GM18519 (cell line): ENCODE measurements around the gene SLC50A1.

ENCODE experiments used
- ATAC-seq: cut with Tn5 transposase; IDR thresholded peaks from one replicate; pipeline ENCODE4 v1.9.1; 2021; ENCODE audit warnings: mild to moderate bottlenecking, moderate library complexity; ENCODE audit not compliant: unreplicated experiment, low FRiP score

SLC50A1 gene

GRCh38 chr1:155135415-155136028, at the start of gene SLC50A1:
SLC50A1 (plus strand) TSS chr1:155135852; CDS start chr1:155135912, 60 bp downstream.
- peak; percentile 47 for ATAC-seq

GRCh38 chr1:155086128-155086741, 49.4 kb upstream of the SLC50A1 start:
- no peak for ATAC-seq

- no peak for ATAC-seq
Measured at GRCh38 chr1:155086856-155087535, 48.7 kb upstream of the SLC50A1 start.

- no peak for ATAC-seq
Measured at GRCh38 chr1:155091071-155092051, 44.3 kb upstream of the SLC50A1 start.

- no peak for ATAC-seq
Measured at GRCh38 chr1:155092131-155092530, 43.5 kb upstream of the SLC50A1 start.

GRCh38 chr1:155092641-155093040, 43.0 kb upstream of the SLC50A1 start:
- no peak for ATAC-seq

GRCh38 chr1:155093911-155094621, 41.6 kb upstream of the SLC50A1 start:
- no peak for ATAC-seq

- no peak for ATAC-seq
Measured at GRCh38 chr1:155094622-155094948, 41.1 kb upstream of the SLC50A1 start.

GRCh38 chr1:155099331-155099730, 36.3 kb upstream of the SLC50A1 start:
- ATAC-seq, result no peak

- ATAC-seq, result no peak
Measured at GRCh38 chr1:155103325-155103724, 32.3 kb upstream of the SLC50A1 start.

- no peak for ATAC-seq
Measured at GRCh38 chr1:155104605-155105534, 30.8 kb upstream of the SLC50A1 start.

GRCh38 chr1:155105604-155106011, 30.0 kb upstream of the SLC50A1 start:
- ATAC-seq, result no peak

- no peak for ATAC-seq
Measured at GRCh38 chr1:155106862-155107261, 28.8 kb upstream of the SLC50A1 start.

- no peak for ATAC-seq
Measured at GRCh38 chr1:155107309-155108264, 28.1 kb upstream of the SLC50A1 start.

GRCh38 chr1:155108296-155108695, 27.4 kb upstream of the SLC50A1 start:
- no peak for ATAC-seq

- no peak for ATAC-seq
Measured at GRCh38 chr1:155110381-155110780, 25.3 kb upstream of the SLC50A1 start.

GRCh38 chr1:155110826-155111225, 24.8 kb upstream of the SLC50A1 start:
- no peak for ATAC-seq

GRCh38 chr1:155113450-155113980, 22.1 kb upstream of the SLC50A1 start:
- ATAC-seq, result no peak
